CD4-positive, alpha-beta T cell treated with Interleukin-17A for 4 hours (primary cell): Measurements from ENCODE around the gene BLVRB.
"Not testable (repeated sequence)": the region's sequence is repeated elsewhere in the genome, so short reads cannot be mapped to it uniquely, and the experiment has no call there.

Experiments used
- DNase-seq: peaks from one replicate; pipeline ENCODE4 v3.0.0-alpha.2; 2020; ENCODE audit warnings: mixed read lengths

Gene BLVRB

DNA sequence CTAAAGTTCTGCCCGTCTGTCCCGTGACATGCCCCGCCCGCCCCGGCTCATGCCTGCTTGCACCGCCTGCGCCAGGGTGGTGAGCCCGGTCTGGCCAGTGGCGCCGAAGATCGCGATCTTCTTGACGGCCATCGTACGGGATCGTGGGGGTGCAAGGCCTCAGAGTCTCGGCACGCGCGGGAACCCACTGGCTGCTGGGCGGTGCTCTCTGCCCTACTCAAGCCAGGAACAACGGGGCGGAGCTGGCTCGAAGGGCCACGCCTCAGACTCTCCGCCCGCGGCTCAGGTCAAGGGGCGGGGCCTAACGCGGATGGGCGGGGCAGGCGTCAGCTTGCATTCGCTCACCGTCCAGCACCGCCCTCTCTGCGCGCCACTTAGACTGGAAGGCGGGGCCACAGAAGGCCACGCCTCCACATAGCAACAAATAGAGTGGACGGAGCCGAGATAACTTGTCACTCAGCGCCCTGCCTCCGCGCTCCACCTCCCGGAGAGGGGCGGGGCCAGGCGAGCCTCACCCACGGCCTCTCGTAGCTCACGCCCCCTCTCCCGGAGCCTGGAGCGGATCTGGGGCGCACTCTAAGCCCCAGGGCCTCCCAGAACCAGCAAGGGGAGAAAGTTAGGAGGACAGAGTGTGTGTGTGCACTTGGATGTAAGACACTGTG is at the start of gene BLVRB:
Gene BLVRB (minus strand): TSS at position 189 of the 662 bp plus-strand sequence. CDS start 57 bp downstream, at position 132.
- peak; percentile 100 for DNase-seq

DNA sequence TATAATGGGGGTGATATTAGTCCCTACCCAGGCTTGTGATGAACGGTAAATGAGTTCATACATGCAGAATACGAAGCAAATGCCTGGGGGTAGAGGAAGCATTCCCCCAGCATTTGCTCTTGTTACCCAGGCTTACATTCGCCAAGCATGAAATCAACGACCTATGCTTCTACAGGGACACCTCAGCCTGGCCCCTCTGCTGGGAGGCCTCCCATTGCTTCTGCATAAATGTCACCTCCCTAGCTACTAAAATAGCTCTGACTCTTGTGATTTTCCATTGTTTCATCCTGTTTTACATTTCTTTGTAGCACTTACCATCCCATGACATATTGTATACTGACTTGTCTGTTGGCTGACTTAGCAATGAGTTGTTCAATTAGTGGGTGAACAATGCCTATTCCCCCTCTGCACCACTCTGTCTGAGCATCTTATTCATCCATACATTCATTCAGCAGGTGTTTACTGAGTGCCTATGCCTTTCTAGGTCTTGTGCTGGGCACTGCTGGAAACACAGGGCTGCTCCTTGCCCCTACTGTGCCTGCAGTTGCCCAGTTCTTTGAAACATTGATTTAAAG is 48.3 kb upstream of the BLVRB start:
- DNase-seq: no peak

DNA sequence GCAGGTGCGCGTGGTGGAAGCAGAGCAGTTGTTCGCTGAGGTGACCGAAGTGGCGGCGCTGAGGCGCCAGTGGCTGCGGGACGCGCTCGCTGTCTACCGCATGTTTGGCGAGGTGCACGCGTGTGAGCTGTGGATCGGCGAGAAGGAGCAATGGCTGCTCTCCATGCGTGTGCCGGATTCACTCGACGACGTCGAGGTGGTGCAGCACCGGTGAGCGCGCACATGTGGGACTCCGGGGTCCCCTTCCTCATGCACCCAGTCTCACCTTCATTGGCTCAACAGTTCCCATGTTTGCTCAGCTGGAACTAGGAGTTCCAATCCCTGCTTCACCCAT is 47.8 kb upstream of the BLVRB start:
- no peak for DNase-seq

DNA sequence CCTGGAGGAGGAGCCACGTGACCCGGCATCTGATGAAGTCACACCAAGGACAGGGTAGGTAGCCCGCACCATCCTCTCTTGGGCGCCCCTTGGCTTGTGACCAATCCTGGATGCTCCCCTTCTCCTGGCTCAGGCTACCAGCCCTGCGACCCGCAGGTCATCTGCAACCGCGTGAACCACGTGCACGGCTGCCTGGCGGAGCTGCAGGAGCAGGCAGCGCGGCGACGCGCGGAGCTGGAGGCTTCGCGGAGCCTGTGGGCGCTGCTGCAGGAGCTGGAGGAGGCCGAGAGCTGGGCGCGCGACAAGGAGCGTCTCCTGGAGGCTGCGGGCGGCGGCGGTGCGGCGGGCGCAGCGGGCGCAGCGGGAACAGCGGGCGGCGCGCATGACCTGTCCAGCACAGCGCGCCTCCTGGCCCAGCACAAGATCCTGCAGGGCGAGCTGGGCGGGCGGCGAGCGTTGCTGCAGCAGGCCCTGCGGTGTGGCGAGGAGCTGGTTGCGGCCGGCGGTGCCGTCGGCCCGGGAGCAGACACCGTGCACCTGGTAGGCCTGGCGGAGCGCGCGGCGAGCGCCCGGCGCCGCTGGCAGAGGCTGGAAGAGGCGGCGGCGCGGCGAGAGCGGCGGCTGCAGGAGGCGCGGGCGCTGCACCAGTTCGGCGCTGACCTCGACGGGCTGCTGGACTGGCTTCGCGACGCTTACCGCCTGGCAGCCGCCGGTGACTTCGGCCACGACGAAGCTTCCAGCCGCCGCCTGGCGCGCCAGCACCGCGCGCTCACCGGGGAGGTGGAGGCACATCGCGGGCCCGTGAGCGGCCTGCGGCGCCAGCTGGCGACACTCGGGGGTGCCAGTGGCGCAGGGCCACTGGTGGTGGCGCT is 47.2 kb upstream of the BLVRB start:
- DNase-seq: no peak

DNA sequence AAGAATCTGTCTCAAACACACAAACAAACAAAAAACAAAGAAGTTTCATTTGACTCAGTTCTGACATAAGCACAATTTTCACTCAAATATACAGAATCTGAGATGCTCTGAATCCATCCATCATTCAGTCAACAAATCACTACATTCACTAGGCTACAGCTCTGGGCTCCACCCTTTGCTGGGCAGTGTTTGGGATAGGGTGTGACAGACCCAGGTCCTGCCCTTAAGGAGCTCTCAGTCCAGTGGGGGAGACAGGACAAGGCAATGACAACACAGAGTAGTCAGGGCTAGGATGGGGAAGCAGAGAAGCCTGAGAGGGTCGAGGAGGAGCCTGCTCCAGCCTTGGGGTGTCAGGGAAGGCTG is 46.5 kb upstream of the BLVRB start:
- DNase-seq: no peak

DNA sequence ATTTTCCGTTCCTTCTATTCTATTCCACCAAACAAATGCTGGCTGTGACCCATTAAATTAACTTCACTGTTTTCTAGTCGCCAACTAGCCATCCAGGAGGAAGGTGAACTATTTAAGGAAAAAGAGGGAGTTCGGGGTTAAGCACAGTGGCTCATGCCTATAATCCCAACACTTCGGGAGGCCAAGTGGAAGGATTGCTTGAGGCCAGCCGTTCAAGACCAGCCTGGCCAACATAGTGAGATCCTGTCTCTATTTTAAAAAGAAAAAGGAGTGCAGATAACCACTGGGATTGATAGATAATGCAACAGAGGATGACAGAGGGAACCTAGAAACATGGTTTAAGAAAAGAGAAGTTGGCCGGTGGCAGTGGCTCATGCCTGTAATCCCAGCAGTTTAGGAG is 45.9 kb upstream of the BLVRB start:
- DNase-seq: no peak

DNA sequence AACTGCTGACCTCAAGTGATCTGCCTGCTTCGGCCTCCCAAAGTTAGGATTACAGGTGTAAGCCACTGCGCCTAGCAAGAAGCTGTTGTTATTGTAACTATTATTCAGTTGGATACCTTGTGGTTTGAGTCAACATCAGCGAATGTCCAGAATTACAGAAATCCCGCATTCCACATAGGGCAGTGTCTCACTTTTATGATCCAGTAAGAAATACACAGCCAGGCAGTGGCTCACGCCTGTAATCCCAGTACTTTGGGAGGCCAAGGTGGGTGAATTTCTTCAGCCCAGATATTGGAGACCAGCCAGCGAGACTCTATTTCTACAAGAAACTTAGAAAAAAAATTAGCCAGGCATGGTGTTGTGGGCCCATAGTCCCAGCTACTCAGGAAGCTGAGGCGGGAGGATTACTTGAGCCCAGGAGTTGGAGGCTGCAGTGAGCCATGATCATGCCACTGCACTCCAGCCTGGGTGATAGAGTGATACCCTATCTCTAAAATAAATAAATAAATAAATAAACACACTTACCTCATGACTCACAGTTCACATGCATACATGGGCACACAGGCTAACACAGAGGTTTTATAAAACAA is 45.1 kb upstream of the BLVRB start:
- DNase-seq: no peak

DNA sequence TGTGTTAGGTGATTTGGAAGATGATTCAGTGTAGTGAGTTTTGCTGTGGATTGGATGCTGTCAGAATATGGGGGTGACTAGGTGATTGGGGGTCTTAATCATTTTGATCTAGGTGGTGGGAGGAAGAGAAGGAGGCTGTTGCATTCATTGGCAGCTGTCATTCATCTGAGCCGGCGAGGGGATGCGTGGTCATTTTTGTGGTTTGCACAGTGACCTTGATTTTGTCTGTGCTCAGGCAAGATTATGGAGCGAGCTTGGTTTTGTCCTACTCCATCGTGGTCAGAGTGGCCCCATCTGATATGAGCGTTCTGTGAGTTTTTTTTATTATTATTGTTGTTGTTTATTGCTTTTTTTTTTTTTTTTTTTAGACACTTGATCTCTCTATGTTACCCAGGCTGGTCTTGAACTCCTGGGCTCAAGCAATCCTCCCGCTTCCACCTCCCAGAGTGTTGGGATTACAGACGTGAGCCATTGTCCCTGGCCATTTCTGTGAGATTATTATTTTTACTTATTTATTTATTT is 43.3 kb upstream of the BLVRB start:
- DNase-seq: no peak

DNA sequence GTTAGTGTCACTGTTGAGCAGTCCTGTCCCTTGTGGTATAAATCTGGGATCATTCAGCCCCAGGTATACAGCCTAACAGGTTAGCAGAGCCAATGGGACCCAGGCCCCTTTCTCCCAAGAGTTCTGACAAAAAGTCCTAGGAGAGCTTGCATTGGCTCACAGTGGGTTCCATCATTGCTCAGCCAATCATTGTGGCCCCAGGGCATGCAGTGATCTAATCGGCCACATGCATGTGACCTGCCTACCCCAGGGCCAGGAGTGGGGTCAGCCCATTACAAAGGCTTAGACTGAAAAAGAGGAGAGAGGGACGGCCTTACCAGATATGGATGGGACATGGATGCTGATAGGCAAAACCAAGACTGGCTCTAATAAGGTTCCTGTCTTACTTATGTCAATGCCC is 42.3 kb upstream of the BLVRB start:
- DNase-seq: no peak

DNA sequence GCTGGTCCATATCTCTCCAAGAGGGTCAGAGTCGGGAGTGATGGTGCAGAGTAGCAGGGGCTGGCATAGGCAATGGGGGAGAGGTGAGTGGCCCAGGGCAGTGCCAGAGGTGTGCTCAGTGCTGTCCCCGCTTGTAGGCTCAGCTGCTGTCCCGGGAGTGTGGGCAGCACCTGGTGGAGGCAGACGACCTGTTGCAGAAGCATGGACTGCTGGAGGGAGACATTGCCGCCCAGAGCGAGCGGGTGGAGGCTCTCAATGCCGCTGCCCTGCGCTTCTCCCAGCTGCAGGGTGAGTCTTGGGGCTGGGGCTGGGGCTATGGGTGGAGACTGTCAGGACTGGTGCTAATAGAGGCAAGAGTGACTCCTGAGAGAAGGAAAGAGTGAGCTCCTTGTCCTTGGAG is 40.6 kb upstream of the BLVRB start:
- DNase-seq: no peak

DNA sequence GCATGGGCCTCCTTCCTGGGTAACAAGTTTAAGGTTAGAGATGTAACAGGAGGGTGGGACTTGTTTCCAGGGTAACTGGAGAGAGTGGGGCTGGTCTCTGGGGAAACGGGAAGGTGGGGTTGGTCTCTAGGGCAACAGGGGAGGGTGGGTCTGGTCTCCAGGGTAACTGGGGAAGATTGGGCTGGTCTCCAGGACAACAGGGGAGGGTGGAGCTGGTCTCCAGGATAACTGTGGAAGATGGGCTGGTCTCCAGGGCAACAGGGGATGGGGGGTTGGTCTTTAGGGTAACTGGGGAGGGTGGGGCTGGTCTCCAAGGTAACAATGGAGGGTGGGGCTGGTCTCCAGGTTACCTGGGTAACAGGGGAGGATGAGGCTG is 37.8 kb upstream of the BLVRB start:
- no peak for DNase-seq

DNA sequence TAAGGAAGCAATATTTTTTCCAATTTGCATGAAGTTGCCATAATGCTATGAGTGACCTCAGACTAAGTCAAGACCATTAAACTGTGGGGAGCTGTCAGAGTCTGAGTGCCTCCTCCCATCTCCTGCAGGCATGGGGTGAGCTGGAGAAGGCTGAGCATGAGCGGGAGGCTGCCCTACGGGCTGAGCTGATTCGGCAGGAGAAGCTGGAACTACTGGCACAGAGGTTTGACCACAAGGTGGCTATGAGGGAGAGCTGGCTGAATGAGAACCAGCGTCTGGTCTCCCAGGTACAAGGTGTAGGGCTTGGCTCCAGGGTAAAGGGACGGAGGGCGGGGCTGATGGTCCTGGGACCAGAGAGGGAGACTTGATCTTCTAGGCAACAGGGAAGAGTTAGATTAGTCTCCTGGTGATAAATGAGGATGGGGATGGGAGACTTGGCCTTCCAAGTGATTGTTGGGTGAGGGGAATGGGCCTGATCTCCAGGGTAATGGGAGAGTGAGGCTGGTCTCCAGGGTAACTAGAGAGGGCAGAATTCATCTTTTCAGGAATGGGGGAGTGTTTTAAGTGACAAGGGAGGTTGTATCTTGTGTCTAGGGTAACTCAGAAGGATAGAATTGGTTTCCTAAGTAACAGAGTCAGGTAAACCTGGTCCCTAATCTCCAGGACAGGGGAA is 37.2 kb upstream of the BLVRB start:
- DNase-seq: no peak

DNA sequence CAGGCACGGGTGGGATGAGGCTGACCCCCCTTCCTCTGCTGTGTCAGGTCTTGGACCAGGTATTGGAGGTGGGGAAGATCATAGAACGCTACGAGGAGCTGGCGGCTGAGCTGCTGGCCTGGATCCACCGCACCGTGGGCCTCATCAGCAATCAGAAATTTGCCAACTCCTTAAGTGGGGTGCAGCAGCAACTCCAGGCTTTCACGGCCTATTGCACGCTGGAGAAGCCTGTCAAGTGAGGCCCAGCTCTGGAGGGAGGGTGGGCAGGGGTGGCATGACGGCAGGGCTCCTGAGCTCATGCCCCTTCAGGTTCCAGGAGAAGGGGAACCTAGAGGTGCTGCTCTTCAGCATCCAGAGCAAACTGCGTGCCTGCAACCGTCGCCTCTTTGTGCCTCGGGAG is 36.5 kb upstream of the BLVRB start:
- no peak for DNase-seq

DNA sequence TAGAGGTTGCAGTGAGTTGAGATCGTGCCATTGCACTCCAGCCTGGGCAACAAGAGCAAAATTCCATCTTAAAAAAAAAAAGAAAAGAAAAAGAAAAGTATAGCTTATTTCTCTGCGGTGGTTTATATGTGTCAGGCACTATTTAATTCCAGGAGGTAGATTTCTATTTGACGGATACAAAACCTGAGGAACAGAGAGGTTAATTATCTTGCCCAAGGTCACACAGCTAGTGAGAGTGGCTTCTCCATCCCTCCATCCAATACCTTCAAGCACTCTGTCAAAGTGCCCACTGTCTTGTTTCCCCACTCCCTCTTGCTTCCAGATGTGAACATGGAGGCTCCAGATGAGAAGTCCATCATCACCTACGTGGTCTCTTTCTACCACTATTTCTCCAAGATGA is 36.1 kb upstream of the BLVRB start:
- DNase-seq: no peak

DNA sequence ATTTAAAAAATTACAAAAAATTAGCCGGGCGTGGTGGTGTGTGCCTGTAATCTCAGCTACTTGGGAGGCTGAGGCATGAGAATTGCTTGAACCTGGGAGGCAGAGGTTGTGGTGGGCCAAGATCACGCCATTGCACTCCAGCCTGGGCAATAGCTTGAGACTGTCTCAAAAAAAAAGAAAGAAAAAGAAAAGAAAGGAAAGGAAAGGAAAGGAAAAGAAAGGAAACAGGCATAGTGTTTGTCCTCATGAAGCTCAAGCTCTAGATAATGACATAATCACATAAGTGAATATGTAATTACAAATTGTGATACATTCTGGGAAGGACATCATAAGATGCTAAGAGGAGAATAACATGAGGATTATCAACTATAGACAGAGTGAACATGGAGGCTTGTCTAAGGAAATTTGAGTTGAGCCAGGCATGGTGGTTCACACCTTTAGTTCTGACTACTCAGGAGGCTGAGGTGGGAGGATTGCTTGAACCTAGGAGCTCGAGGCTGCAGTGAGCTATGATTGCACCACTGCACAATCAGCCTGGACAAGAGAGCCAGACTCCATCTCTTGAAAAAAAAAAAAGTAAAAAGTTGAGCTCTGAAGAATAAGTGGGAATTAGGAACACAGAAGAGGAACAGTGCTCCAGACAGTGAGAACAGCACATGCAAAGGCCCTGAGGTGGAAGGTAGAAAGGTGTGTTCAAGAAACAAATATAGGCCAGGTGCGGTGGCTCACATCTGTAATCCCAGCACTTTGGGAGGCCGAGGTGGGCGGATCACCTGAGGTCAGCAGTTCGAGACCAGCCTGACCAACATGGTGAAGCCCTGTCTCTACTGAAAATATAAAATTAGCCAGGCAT is 35.4 kb upstream of the BLVRB start:
- not testable (repeated sequence) for DNase-seq

DNA sequence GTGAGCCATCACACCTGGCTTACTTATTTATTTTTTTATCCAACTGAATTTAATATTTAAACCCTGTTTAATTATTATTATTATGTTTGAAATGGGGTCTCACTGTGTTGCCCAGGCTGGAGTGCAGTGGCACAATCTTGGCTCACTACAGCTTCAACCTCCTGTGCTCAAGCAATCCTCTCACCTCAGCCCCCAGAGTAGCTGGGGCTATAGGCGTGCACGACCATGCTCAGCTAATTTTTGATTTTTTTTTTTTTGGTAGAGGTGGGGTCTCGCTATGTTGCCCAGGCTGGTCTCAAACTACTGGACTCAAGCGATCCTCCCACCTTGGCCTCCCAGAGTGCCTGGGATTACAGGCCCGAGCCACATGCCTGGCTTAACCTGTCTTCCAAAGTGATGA is 33.8 kb upstream of the BLVRB start:
- no peak for DNase-seq

DNA sequence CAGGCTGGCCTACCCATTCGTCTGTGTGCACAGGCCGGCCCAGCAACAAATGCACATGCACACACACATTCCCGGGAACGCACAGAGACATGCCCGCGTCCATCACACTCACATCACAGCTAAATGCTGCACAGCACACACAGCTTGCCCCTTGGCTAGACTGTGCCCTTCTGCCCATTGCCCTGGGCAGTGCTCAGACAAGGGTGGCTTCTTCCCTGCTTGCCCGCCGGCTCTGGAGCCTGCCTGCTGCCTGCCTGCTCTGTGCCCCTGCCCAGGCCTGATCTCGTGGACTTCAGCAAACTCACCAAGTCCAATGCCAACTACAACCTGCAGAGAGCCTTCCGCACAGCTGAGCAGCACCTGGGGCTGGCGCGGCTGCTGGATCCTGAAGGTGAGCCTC is 31.7 kb upstream of the BLVRB start:
- no peak for DNase-seq

DNA sequence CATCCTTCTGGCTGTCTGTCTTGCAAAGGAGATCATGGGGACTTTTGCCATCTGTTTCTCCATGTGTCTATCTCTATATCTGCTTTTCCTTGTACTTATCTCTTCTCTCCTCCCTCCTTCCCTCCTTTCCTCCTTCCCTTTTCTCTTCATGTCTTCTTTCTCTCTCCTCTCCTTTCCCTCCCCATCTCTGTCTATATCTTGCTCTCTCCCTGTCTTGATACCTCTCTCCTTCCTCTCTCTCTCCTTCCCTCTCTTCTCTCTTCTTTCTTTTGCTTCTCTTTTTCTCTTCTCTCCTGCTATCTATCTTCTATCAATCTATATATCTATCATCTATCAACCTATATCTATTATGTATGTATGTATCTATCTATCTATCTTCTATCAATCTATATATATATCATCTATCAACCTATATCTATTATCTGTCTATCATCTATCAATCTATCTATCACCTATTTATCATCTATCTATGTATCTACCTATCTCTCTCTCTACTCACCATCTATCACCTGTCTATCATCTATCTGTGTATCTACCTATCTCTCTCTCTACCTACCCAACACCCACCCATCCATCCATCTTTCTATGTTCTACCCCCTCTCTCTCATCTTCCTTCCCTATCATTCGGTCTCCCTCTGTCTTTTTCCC is 28.8 kb upstream of the BLVRB start:
- DNase-seq: no peak

DNA sequence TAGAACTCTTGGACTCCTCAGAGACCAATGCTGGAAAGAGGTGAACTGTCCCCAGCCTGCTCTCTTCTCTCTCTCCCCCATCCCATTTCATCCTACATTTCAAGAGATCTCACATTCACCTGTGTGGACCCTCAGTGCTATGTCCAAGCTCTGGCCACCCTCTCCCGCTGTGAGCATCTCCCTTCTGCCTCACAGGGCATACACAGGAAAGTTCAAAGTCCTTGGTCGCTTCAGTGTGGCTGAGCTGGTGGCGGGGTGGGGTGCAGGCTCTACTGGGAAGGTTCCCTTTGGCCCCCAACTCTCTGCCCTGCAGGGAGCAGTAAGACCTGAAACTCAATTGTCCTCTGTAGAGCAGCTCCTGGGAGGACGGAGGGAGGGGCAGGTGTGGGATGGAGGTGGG is 28.2 kb upstream of the BLVRB start:
- no peak for DNase-seq

DNA sequence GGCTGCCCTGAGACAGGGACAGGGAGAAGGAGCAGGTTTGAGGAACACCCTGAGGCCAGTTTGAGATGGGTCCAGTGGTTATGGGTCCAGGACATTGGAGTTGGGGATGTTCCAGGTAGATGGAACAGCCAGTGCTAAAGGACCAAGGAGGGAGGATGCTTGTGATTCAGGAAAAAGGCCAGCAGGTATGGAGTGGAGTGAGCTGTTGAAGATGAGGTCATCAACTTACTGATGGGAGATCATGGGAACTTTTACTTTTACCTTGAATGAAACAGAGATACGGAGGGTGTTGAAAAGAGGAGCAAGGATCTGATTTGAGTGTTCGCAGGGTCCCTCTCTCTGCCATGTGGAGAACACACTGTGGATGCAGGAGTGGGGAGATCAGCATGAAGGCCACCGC is 26.7 kb upstream of the BLVRB start:
- DNase-seq: no peak

DNA sequence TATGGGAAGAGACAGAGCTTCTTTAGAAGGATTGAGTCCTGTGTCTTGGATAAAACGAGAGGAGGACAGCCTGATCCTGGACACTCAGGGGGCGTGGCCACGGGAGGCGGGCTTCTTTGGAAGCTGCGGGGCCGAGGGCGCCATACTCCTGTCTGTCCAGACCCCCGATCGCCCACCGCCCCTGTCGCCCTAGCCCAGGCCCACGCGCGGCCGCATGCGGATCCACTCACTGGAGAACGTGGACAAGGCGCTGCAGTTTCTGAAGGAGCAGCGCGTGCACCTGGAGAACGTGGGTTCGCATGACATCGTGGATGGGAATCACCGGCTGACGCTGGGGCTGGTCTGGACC is 24.3 kb upstream of the BLVRB start:
- no peak for DNase-seq

DNA sequence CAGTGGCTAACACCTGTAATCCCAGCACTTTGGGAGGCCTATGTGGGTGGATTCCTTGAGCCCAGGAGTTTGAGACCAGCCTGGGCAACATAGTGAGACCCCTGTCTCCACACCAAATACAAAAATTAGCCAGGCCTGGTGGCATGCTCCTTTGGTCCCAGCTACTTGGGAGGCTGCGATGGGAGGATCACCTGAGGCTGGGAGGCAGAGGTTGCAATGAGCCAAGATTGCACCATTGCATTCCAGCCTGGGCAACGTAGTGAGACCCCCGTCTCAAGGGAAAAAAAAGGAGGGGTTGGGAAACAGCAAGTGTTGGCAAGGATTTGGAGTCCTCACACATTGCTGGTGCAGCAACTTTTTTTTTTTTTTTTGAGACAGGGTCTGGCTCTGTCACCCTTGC is 20.5 kb upstream of the BLVRB start:
- no peak for DNase-seq
